ENCODE results near the gene PDZD8. TPM values are rescaled to one million over a fixed set of nuclear protein-coding genes. Genes with fewer than 3 reads are reported as not detected.

PDZD8 gene
- total and polyA plus RNA-seq, 12 donors, result 1.7 to 45.7 (median 25.0) TPM

DNA sequence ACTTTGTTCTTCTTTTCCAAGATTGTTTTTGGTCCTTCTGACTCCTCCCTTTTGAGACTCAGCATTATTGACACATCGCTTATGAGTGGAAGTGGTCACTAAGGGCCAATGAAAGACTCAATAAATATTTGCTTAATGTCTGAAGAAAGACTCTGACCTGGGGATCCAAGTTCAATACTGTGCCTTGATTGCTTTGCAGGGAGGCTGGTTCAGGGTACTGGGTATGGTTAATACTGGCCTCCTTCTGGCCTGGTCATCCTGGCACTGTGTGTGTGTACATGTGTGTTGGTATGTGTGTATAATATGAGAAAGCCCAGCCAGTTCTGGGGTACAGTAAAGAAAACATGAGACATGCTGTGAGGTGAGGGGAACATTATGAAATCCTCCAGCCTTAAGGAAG lies 7.6 kb upstream of the PDZD8 start:
- H3K4me1 ChIP-seq (replicated peaks in 1 of 2), result no peaks in the 10 kb centered on the region
- H3K36me3 ChIP-seq (replicated peaks in 1 of 2), result no peaks in the 10 kb centered on the region
- TF ChIP-seq, protein P1, sequence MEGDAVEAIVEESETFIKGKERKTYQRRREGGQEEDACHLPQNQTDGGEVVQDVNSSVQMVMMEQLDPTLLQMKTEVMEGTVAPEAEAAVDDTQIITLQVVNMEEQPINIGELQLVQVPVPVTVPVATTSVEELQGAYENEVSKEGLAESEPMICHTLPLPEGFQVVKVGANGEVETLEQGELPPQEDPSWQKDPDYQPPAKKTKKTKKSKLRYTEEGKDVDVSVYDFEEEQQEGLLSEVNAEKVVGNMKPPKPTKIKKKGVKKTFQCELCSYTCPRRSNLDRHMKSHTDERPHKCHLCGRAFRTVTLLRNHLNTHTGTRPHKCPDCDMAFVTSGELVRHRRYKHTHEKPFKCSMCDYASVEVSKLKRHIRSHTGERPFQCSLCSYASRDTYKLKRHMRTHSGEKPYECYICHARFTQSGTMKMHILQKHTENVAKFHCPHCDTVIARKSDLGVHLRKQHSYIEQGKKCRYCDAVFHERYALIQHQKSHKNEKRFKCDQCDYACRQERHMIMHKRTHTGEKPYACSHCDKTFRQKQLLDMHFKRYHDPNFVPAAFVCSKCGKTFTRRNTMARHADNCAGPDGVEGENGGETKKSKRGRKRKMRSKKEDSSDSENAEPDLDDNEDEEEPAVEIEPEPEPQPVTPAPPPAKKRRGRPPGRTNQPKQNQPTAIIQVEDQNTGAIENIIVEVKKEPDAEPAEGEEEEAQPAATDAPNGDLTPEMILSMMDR (IDR thresholded peaks at IDR 0.05), result no peak
- TF ChIP-seq POLR2A (IDR thresholded peaks at IDR 0.05), result no peak
- DNase-seq, result no peak
- no peaks in the 10 kb centered on the region for H3K9me3 ChIP-seq (replicated peaks in 1 of 3)
- intact Hi-C loops (cut with DNase I), result no loop called here
- H3K4me3 ChIP-seq, result no peak overlapping the region
- 50 to 100% (median 72%) methylated on average over 1 of the region's 1 CpG for WGBS, 4 donors
- H3K27me3 ChIP-seq, result peaks cover 5% of the 10 kb centered on the region
- no peak overlapping the region for H3K27ac ChIP-seq

DNA sequence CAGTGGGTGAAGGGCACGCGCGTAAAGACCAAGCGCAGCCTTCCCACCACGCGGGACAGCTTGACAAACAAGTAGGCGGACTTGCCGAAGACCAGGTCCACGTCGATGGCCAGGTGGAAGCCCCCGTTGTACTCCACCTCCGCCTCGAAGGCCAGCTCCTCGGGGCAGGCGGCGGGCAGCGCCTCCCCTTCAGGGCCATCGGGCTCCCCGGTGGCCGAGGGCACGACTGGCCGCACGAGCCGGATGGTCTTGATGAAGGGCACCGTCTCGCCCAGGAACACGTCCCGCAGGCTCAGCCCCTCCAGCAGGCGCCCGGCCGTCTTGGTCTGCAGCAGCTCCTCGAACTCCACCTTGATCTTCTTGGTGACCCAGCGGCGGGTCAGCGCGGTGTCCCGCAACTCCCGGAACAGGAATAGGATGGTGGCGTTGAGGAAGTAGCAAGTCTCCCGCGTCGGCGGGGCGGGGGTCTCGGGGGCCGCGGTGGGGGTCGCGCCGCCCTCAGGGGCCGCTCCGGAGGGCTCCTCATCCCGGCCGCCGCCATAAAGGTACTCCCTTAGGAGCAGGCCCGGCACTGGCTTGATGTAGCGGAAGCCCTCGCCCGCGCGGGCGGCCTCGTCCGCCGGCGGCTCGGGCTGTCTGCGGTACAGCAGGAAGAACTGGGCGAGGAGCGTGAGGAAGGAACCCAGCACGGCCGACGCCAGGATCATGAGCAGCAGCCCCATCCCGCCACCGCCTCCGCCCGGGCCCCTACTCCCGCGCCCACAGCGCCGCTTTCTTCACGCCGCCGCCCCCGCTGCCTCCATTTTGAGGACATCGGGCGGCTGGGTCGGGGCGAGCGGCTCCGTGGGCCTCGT lies 507 bp downstream of the PDZD8 start:
- DNase-seq, result peak; percentile 23 to 76 (median 48)
- peaks cover 8 to 29% of the 10 kb centered on the region in 2 donors for H3K4me1 ChIP-seq (replicated peaks in 1 of 2)
- intact Hi-C loops (cut with DNase I), result no loop called here

DNA sequence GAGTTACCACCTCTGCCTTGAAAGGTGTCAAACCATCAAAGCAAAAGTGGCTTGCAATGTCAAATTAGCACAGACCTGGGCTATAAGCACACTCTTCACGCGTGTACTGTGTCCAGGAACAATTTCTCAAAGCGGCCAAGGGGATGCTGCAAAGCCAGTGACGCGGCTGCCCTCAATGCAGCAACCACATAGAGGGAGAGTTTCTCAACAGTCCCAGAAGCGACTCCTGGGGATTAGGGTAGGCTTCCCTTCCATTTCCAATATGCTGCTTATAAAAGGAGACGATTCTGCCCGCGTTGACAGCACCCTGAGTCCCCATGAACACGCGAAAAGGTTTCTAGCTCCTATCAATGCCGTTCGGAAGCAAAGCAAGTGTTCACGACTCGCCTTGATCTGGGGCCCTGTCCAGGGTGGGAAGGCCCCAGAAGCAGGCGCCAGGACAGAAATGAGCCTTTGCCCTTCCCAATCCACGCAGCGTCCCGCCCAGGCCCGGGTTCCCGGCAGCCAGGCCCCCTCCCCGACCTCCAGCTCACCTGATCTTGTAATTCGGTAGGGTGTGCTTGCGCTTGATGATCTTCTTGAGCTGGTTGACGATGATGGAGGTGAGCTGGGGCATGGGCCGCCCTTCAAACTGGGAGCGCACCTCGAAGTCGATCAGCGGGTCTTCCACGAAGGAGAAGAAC lies 1.3 kb downstream of the PDZD8 start:
- Histone ChIP-seq H3K36me3 (replicated peaks in 1 of 2) (no peaks in the 10 kb centered on the region), H3K4me1 (replicated peaks in 1 of 2) (peaks cover 8 to 29% of the 10 kb centered on the region in 2 donors), H3K4me3 (peak overlapping the region; percentile 62 to 97 (median 78)), H3K27ac (peak overlapping the region in 3 of 5 donors; percentile 90 to 93 (median 92)), H3K9me3 (replicated peaks in 1 of 3) (no peaks in the 10 kb centered on the region), H3K27me3 (no peaks in the 10 kb centered on the region)
- TF ChIP-seq POLR2A (IDR thresholded peaks at IDR 0.05), result peak in 1 of 2 donors; percentile 41
- TF ChIP-seq, protein P1 (IDR thresholded peaks at IDR 0.05), result no peak
- WGBS, 4 donors, result 0 to 1% (median 1%) methylated on average over 9 to 31 of the region's 31 CpGs
- peak; percentile 43 to 77 (median 56) for DNase-seq
- intact Hi-C loops (cut with DNase I), result no loop called here

More for the DNA sequence above, 507 bp downstream of the PDZD8 start:
- TF ChIP-seq, protein P1 (IDR thresholded peaks at IDR 0.05), result no peak
- TF ChIP-seq POLR2A (IDR thresholded peaks at IDR 0.05), result no peak
- H3K27ac ChIP-seq, result peak overlapping the region in 4 of 5 donors; percentile 83 to 93 (median 91)
- peaks cover 5% of the 10 kb centered on the region for H3K27me3 ChIP-seq
- no peaks in the 10 kb centered on the region for H3K9me3 ChIP-seq (replicated peaks in 1 of 3)
- H3K36me3 ChIP-seq (replicated peaks in 1 of 2), result no peaks in the 10 kb centered on the region
- H3K4me3 ChIP-seq, result peak overlapping the region; percentile 62 to 97 (median 78)
- 0 to 2% (median 0%) methylated on average over 21 to 92 of the region's 92 CpGs for WGBS, 4 donors

DNA sequence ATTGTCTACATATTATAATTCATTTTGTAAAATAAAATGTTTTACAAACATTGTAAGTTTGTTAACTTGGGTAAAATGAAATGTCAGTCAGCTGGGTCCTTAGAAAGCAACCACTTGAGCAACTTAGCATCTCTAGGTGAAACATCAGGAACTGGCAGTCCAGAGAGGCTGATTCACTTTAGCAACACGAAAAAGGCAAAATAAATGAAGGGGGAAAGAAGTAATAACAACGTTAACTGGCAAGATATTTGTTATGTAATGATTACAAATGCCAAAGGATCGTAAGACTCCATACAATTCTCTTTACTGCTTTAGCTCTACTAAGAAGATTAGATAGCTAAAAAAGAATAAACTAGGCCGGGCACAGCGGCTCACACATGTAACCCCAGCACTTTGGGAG lies 5.0 kb downstream of the PDZD8 start:
- intact Hi-C loops (cut with DNase I), result no loop called here
- no peaks in the 10 kb centered on the region for H3K9me3 ChIP-seq (replicated peaks in 1 of 3)
- H3K36me3 ChIP-seq (replicated peaks in 1 of 2), result no peaks in the 10 kb centered on the region
- no peak for DNase-seq
- no peak for TF ChIP-seq POLR2A (IDR thresholded peaks at IDR 0.05)
- TF ChIP-seq, protein P1 (IDR thresholded peaks at IDR 0.05), result no peak
- H3K27me3 ChIP-seq, result no peaks in the 10 kb centered on the region
- 57 to 62% (median 60%) methylated on average over 5 of the region's 5 CpGs for WGBS, 4 donors
- H3K27ac ChIP-seq, result no peak overlapping the region
- no peak overlapping the region for H3K4me3 ChIP-seq
- H3K4me1 ChIP-seq (replicated peaks in 1 of 2), result peaks cover 8 to 39% of the 10 kb centered on the region in 2 donors

Measured in adrenal gland (tissue), 12 donors.